Loucy (cell line): Measurements from ENCODE around the gene EFEMP1.

Source experiments
- H2AFZ ChIP-seq: fragments of 200-600 bp; sonication (generic); 2 replicates; pipeline ENCODE4 v1.6.0; 2016; ENCODE audit warnings: antibody characterized with exemption, mild to moderate bottlenecking, low read length, moderate library complexity
- H3F3A ChIP-seq: fragments of 200-600 bp; 2 replicates; pipeline ENCODE4 v1.6.0; 2016; ENCODE audit warnings: antibody characterized with exemption, low read depth, mild to moderate bottlenecking
- H3K27me3 ChIP-seq: fragments of 200-600 bp; sonication (generic); 2 replicates; pipeline ENCODE4 v1.6.1; 2014; ENCODE audit warnings: low read length, mild to moderate bottlenecking; ENCODE audit not compliant: insufficient read depth, poor library complexity, severe bottlenecking
- H3K36me3 ChIP-seq: fragments of 200-600 bp; sonication (generic); 2 replicates; pipeline ENCODE4 v1.6.1; 2016; ENCODE audit warnings: low read length; ENCODE audit not compliant: insufficient read depth
- H3K4me1 ChIP-seq: fragments of 200-600 bp; sonication (generic); 2 replicates; pipeline ENCODE4 v1.5.1; 2014; ENCODE audit warnings: low read length, mild to moderate bottlenecking; ENCODE audit not compliant: insufficient read depth, poor library complexity, severe bottlenecking
- H3K4me2 ChIP-seq: fragments of 200-600 bp; sonication (generic); 2 replicates; pipeline ENCODE4 v1.6.0; 2014; ENCODE audit warnings: antibody characterized with exemption, low read length, low read depth, mild to moderate bottlenecking; ENCODE audit not compliant: poor library complexity, severe bottlenecking
- H3K4me3 ChIP-seq: fragments of 200-600 bp; sonication (generic); 2 replicates; pipeline ENCODE4 v1.5.1; 2014; ENCODE audit warnings: low read length, mild to moderate bottlenecking, mixed read lengths; ENCODE audit not compliant: poor library complexity, severe bottlenecking
- H3K79me2 ChIP-seq: fragments of 200-600 bp; sonication (generic); 2 replicates; pipeline ENCODE4 v1.6.1; 2014; ENCODE audit warnings: low read length; ENCODE audit not compliant: insufficient read depth
- H3K9ac ChIP-seq: fragments of 200-600 bp; sonication (generic); 2 replicates; pipeline ENCODE4 v1.6.0; 2014; ENCODE audit warnings: mild to moderate bottlenecking, low read depth, low read length, moderate library complexity; ENCODE audit not compliant: poor library complexity, severe bottlenecking
- H3K9me2 ChIP-seq: fragments of 200-600 bp; sonication (generic); replicated peaks from 2 replicates; pipeline ENCODE4 v1.6.1; 2016; ENCODE audit warnings: low read depth, low read length, mixed read lengths
- H3K9me3 ChIP-seq: fragments of 200-600 bp; sonication (generic); 2 replicates; pipeline ENCODE4 v1.6.1; 2014; ENCODE audit warnings: mild to moderate bottlenecking, antibody characterized with exemption, low read length, low read depth; ENCODE audit not compliant: insufficient read depth
- H4K20me1 ChIP-seq: fragments of 200-600 bp; sonication (generic); 2 replicates; pipeline ENCODE4 v1.6.0; 2014; ENCODE audit warnings: antibody characterized with exemption, low read length, mild to moderate bottlenecking; ENCODE audit not compliant: insufficient read depth, poor library complexity, severe bottlenecking
- CTCF ChIP-seq: fragments of 200-600 bp; sonication (generic); conservative IDR thresholded peaks from 2 replicates; pipeline ENCODE4 v1.5.1; 2014; ENCODE audit warnings: mild to moderate bottlenecking, antibody characterized with exemption, low read length
- EZH2phosphoT487 ChIP-seq: fragments of 200-600 bp; IDR thresholded peaks from 2 replicates; pipeline ENCODE4 v1.6.1; 2018; ENCODE audit warnings: antibody characterized with exemption, mild to moderate bottlenecking, moderate library complexity, borderline replicate concordance

EFEMP1 gene

GRCh38 chr2:55948176-55948923 lies 24.8 kb upstream of the EFEMP1 start:
- no peaks in the 10 kb centered on the region for H3K9me3 ChIP-seq
- no peaks in the 10 kb centered on the region for H4K20me1 ChIP-seq
- H3K79me2 ChIP-seq: no peaks in the 10 kb centered on the region
- TF ChIP-seq EZH2phosphoT487 (no peak), CTCF (no peak)
- no peaks in the 10 kb centered on the region for H3K9me2 ChIP-seq
- H3K4me2 ChIP-seq: no peak overlapping the region
- no peak overlapping the region for H3K9ac ChIP-seq
- no peak overlapping the region for H3K4me3 ChIP-seq
- H2AFZ ChIP-seq: no peak overlapping the region
- H3K36me3 ChIP-seq: no peaks in the 10 kb centered on the region
- H3F3A ChIP-seq: peaks cover 3% of the 10 kb centered on the region; the same call in 1 of the 2 replicates
- H3K4me1 ChIP-seq: peaks cover 29% of the 10 kb centered on the region
- no peaks in the 10 kb centered on the region for H3K27me3 ChIP-seq

- no peak overlapping the region for H3K9ac ChIP-seq
- H3K36me3 ChIP-seq: no peaks in the 10 kb centered on the region
- H3K4me3 ChIP-seq: no peak overlapping the region
- no peak overlapping the region for H2AFZ ChIP-seq
- peaks cover 27% of the 10 kb centered on the region for H3K4me1 ChIP-seq
- H3K27me3 ChIP-seq: no peaks in the 10 kb centered on the region
- no peak overlapping the region for H3K4me2 ChIP-seq
- no peaks in the 10 kb centered on the region for H3K79me2 ChIP-seq
- TF ChIP-seq EZH2phosphoT487: no peak
- no peak for TF ChIP-seq CTCF
- H3F3A ChIP-seq: peaks cover 3% of the 10 kb centered on the region; the same call in 1 of the 2 replicates
- H3K9me3 ChIP-seq: no peaks in the 10 kb centered on the region
- H3K9me2 ChIP-seq: no peaks in the 10 kb centered on the region
- H4K20me1 ChIP-seq: no peaks in the 10 kb centered on the region
Measured at GRCh38 chr2:55947752-55948151, 24.2 kb upstream of the EFEMP1 start.

DNA sequence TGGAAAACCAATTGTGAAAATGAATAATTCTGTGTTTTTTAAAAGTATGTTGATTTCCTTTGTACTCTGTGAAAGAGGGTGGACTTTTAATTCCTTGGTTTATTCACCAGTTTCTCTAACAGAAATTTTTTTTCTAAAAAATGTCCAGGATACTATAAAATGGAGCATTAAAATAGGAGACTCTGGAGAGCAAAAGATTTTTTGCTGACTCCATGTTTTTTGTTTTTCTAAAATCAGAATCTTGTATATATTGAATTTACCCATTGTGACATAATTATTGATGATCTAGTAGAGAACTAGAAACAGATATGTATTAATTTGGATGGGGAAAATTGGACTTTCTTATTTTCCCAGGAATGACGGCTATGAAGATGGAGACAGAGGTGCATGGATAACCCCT lies 23.2 kb upstream of the EFEMP1 start:
- Histone ChIP-seq H3F3A (peaks cover 3% of the 10 kb centered on the region; the same call in 1 of the 2 replicates), H3K4me2 (no peak overlapping the region), H3K27me3 (no peaks in the 10 kb centered on the region), H3K4me3 (no peak overlapping the region), H3K79me2 (no peaks in the 10 kb centered on the region), H3K4me1 (peaks cover 20% of the 10 kb centered on the region), H3K36me3 (no peaks in the 10 kb centered on the region), H3K9me2 (no peaks in the 10 kb centered on the region), H3K9me3 (no peaks in the 10 kb centered on the region), H3K9ac (no peak overlapping the region), H2AFZ (no peak overlapping the region), H4K20me1 (no peaks in the 10 kb centered on the region)
- no peak for TF ChIP-seq CTCF
- TF ChIP-seq EZH2phosphoT487: no peak
